H9 (cell line): ENCODE results near the gene STK17B. TPM values are rescaled to one million over a fixed set of nuclear protein-coding genes. Genes with fewer than 3 reads are reported as not detected.
A peak's percentile ranks its signal among the peaks of the same experiment; 100 is the strongest.

ENCODE experiments used
- DNase-seq: peaks from one replicate; pipeline ENCODE4 v3.0.0-alpha.2; 2017
- H2AFZ ChIP-seq: one replicate; pipeline ENCODE4 v1.6.1; 2013; ENCODE audit warnings: mild to moderate bottlenecking, low read length, control low read depth, moderate library complexity
- H2AK5ac ChIP-seq: 2 replicates; pipeline ENCODE4 v1.6.1; 2013; ENCODE audit warnings: low read length, control low read depth, mixed read lengths; ENCODE audit not compliant: insufficient read length
- H2BK120ac ChIP-seq: one replicate; pipeline ENCODE4 v1.6.1; 2013; ENCODE audit warnings: low read depth, mild to moderate bottlenecking, low read length, control low read depth, inconsistent platforms; ENCODE audit not compliant: poor library complexity, severe bottlenecking
- H2BK12ac ChIP-seq: 2 replicates; pipeline ENCODE4 v1.6.1; 2013; ENCODE audit warnings: low read length, control low read depth, mixed read lengths, low read depth; ENCODE audit not compliant: insufficient read length
- H2BK15ac ChIP-seq: 2 replicates; pipeline ENCODE4 v1.6.1; 2013; ENCODE audit warnings: low read depth, low read length, control low read depth
- H2BK20ac ChIP-seq: one replicate; pipeline ENCODE4 v1.6.1; 2013; ENCODE audit warnings: low read depth, mild to moderate bottlenecking, low read length, control low read depth, inconsistent platforms; ENCODE audit not compliant: poor library complexity, severe bottlenecking
- H2BK5ac ChIP-seq: 2 replicates; pipeline ENCODE4 v1.6.1; 2013; ENCODE audit warnings: low read length, control low read depth, mixed read lengths; ENCODE audit not compliant: insufficient read length
- H3K14ac ChIP-seq: 2 replicates; pipeline ENCODE4 v1.6.1; 2013; ENCODE audit warnings: low read length, control low read depth; ENCODE audit not compliant: insufficient read depth
- H3K18ac ChIP-seq: 2 replicates; pipeline ENCODE4 v1.6.1; 2013; ENCODE audit warnings: low read depth, mild to moderate bottlenecking, mixed read lengths, low read length, control low read depth; ENCODE audit not compliant: insufficient read length
- H3K23ac ChIP-seq: 2 replicates; pipeline ENCODE4 v1.6.1; 2013; ENCODE audit warnings: low read length, control low read depth, mixed read lengths, low read depth; ENCODE audit not compliant: insufficient read length
- H3K23me2 ChIP-seq: 2 replicates; pipeline ENCODE4 v1.6.1; 2013; ENCODE audit warnings: low read depth, mild to moderate bottlenecking, mixed read lengths, low read length, control low read depth; ENCODE audit not compliant: insufficient read length, poor library complexity, severe bottlenecking
- H3K27ac ChIP-seq: 2 replicates; pipeline ENCODE4 v1.5.1; 2013; ENCODE audit warnings: low read length, control low read depth, mixed read lengths, low read depth; ENCODE audit not compliant: insufficient read length
- H3K27me3 ChIP-seq: 2 replicates; pipeline ENCODE4 v1.6.1; 2013; ENCODE audit warnings: low read length, control low read depth, inconsistent platforms; ENCODE audit not compliant: insufficient read depth
- H3K4ac ChIP-seq: 2 replicates; pipeline ENCODE4 v1.6.1; 2013; ENCODE audit warnings: low read depth, mild to moderate bottlenecking, control low read depth, inconsistent platforms, low read length, moderate library complexity
- H3K4me1 ChIP-seq: 2 replicates; pipeline ENCODE4 v1.6.1; 2013; ENCODE audit warnings: low read length, control low read depth, inconsistent platforms; ENCODE audit not compliant: insufficient read depth
- H3K4me2 ChIP-seq: 2 replicates; pipeline ENCODE4 v1.6.1; 2013; ENCODE audit warnings: low read length, control low read depth, mixed read lengths; ENCODE audit not compliant: insufficient read length, insufficient read depth
- H3K56ac ChIP-seq: 2 replicates; pipeline ENCODE4 v1.6.1; 2013; ENCODE audit warnings: low read depth, mild to moderate bottlenecking, mixed read lengths, low read length, control low read depth; ENCODE audit not compliant: insufficient read length
- H3K79me1 ChIP-seq: 2 replicates; pipeline ENCODE4 v1.6.1; 2013; ENCODE audit warnings: low read depth, mild to moderate bottlenecking, moderate library complexity, low read length, control low read depth, inconsistent platforms; ENCODE audit not compliant: insufficient read depth, poor library complexity, severe bottlenecking
- H3K79me2 ChIP-seq: 2 replicates; pipeline ENCODE4 v1.6.1; 2013; ENCODE audit warnings: low read length, control low read depth, inconsistent platforms; ENCODE audit not compliant: insufficient read depth
- H3K9ac ChIP-seq: 2 replicates; pipeline ENCODE4 v1.6.1; 2013; ENCODE audit warnings: low read length, control low read depth, mixed read lengths; ENCODE audit not compliant: insufficient read length; ENCODE audit errors: extremely low read depth
- H3K9me3 ChIP-seq: one replicate; pipeline ENCODE4 v1.6.1; 2013; ENCODE audit warnings: low read depth, low read length, inconsistent platforms; ENCODE audit not compliant: control insufficient read depth
- H3T11ph ChIP-seq: one replicate; pipeline ENCODE4 v1.6.1; 2013; ENCODE audit warnings: mild to moderate bottlenecking, low read length, control low read depth, inconsistent platforms
- H4K20me1 ChIP-seq: one replicate; pipeline ENCODE4 v1.6.1; 2013; ENCODE audit not compliant: control insufficient read depth, insufficient read length, insufficient read depth
- H4K5ac ChIP-seq: 2 replicates; pipeline ENCODE4 v1.6.1; 2013; ENCODE audit warnings: low read depth, mild to moderate bottlenecking, mixed read lengths, low read length, control low read depth; ENCODE audit not compliant: insufficient read length
- H4K8ac ChIP-seq: replicated peaks from 2 replicates; pipeline ENCODE4 v1.6.1; 2013; ENCODE audit warnings: low read length, control low read depth, mixed read lengths, low read depth; ENCODE audit not compliant: insufficient read length
- H4K91ac ChIP-seq: 2 replicates; pipeline ENCODE4 v1.6.1; 2013; ENCODE audit warnings: low read depth, mild to moderate bottlenecking, moderate library complexity, mixed read lengths, low read length, control low read depth; ENCODE audit not compliant: insufficient read length
- H3K27ac Mint-ChIP-seq, 3 experiments: 2 replicates in 2 of 3; 3 replicates in 1 of 3; pipeline ENCODE4 v1.8.0; 2020 to 2021; ENCODE audit warnings: mixed read lengths in 3 of 3, mild to moderate bottlenecking in 1 of 3, moderate library complexity in 1 of 3
- H3K27me3 Mint-ChIP-seq: 2 replicates; pipeline ENCODE4 v1.8.0; 2021; ENCODE audit warnings: low read depth, mild to moderate bottlenecking, moderate library complexity, mixed read lengths
- H3K36me3 Mint-ChIP-seq, 3 experiments: 2 replicates in 2 of 3; 3 replicates in 1 of 3; pipeline ENCODE4 v1.8.0; 2020 to 2021; ENCODE audit warnings: low read depth in 3 of 3, mixed read lengths in 3 of 3; ENCODE audit not compliant: insufficient read depth in 1 of 3
- H3K4me1 Mint-ChIP-seq, 2 experiments: 2 replicates each; pipeline ENCODE4 v1.8.0; 2020; ENCODE audit warnings: mixed read lengths in 2 of 2
- H3K4me3 Mint-ChIP-seq, 2 experiments: 2 replicates in 1 of 2; 3 replicates in 1 of 2; pipeline ENCODE4 v1.8.0; 2020 to 2021; ENCODE audit warnings: mild to moderate bottlenecking in 2 of 2, mixed read lengths in 2 of 2, moderate library complexity in 1 of 2
- H3K9me3 Mint-ChIP-seq, 2 experiments: 2 replicates in 1 of 2; 3 replicates in 1 of 2; pipeline ENCODE4 v1.8.0; 2020; ENCODE audit warnings: mild to moderate bottlenecking in 2 of 2, mixed read lengths in 2 of 2, moderate library complexity in 1 of 2
- WGBS: extraction: QIAGEN DNeasy Blood & Tissue Kit; methylation state at CpG from one replicate; pipeline ENCODE4 v1.1.7; 2013; ENCODE audit warnings: missing lambda C conversion rate, low lambda C conversion rate, mixed read lengths; ENCODE audit not compliant: insufficient read length; ENCODE audit errors: extremely low coverage; 5-methylcytosine and 5-hydroxymethylcytosine counted together
- total RNA-seq: library from RNA; stranded (reverse); gene quantifications from 2 replicates; pipeline ENCODE4 v1.2.1, GENCODE V29; 2021
- TF ChIP-seq, protein P1 (sequence below): fragments of 200-600 bp; sonication (generic); conservative IDR thresholded peaks from 3 replicates; pipeline ENCODE4 v1.8.0; 2021; ENCODE audit warnings: antibody characterized with exemption, mild to moderate bottlenecking

Gene STK17B
- total RNA-seq, 1 experiment from 2014 or later, result 6.1 TPM

DNA sequence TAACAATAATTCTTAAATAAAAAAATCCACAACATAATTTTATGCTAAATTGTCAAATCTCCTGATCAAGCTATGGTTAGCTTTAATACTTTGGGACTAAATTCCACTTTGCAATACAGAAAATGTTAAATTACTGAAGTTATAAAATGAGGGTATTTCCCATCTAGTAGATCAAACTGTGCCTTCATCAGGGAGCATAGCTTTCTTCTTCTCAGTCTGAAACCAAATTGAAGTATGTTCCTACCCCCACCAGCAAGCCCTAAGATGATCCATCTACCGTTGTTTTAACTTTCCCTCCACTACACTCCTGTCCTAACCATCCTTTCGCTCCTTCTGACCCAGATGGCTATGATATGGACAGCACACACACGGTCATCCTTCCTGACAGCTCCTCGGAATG, 24.4 kb upstream of the STK17B start:
- Histone ChIP-seq H2BK15ac (no peak overlapping the region), H4K20me1 (no peaks in the 10 kb centered on the region), H2BK12ac (no peak overlapping the region), H3K4ac (no peak overlapping the region), H3K27ac (no peak overlapping the region), H3K4me2 (no peak overlapping the region), H3K23ac (no peak overlapping the region), H3K18ac (no peak overlapping the region), H2AK5ac (no peak overlapping the region), H3T11ph (no peak overlapping the region), H3K27me3 (no peaks in the 10 kb centered on the region), H3K79me1 (no peaks in the 10 kb centered on the region), H3K56ac (no peak overlapping the region), H2BK120ac (no peak overlapping the region), H3K4me1 (no peaks in the 10 kb centered on the region), H3K14ac (no peak overlapping the region), H2AFZ (no peak overlapping the region), H3K9ac (no peak overlapping the region), H4K5ac (no peak overlapping the region), H3K9me3 (no peaks in the 10 kb centered on the region), H2BK20ac (no peak overlapping the region), H4K91ac (no peak overlapping the region), H3K23me2 (no peaks in the 10 kb centered on the region), H2BK5ac (no peak overlapping the region), H3K79me2 (no peaks in the 10 kb centered on the region), H4K8ac (no peak overlapping the region)
- no peaks in the 10 kb centered on the region for H3K36me3 Mint-ChIP-seq
- H3K9me3 Mint-ChIP-seq, result no peaks in the 10 kb centered on the region
- TF ChIP-seq, protein P1, sequence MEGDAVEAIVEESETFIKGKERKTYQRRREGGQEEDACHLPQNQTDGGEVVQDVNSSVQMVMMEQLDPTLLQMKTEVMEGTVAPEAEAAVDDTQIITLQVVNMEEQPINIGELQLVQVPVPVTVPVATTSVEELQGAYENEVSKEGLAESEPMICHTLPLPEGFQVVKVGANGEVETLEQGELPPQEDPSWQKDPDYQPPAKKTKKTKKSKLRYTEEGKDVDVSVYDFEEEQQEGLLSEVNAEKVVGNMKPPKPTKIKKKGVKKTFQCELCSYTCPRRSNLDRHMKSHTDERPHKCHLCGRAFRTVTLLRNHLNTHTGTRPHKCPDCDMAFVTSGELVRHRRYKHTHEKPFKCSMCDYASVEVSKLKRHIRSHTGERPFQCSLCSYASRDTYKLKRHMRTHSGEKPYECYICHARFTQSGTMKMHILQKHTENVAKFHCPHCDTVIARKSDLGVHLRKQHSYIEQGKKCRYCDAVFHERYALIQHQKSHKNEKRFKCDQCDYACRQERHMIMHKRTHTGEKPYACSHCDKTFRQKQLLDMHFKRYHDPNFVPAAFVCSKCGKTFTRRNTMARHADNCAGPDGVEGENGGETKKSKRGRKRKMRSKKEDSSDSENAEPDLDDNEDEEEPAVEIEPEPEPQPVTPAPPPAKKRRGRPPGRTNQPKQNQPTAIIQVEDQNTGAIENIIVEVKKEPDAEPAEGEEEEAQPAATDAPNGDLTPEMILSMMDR, result no peak
- DNase-seq, result no peak
- no CpG with 5 or more reads among the region's 4 CpGs for WGBS
- no peaks in the 10 kb centered on the region for H3K4me1 Mint-ChIP-seq
- no peak overlapping the region for H3K4me3 Mint-ChIP-seq
- H3K27me3 Mint-ChIP-seq, result no peaks in the 10 kb centered on the region
- H3K27ac Mint-ChIP-seq, result 0 out of 7 replicates have a peak overlapping the region, but pooled peaks of 1 of the 3 experiments have one; percentile 4
